HG02943 (cell line): ENCODE measurements around the gene GDPGP1.

ENCODE experiments used
- ATAC-seq: cut with Tn5 transposase; IDR thresholded peaks from one replicate; pipeline ENCODE4 v1.9.1; 2021; ENCODE audit warnings: mild to moderate bottlenecking, low read depth, moderate library complexity; ENCODE audit not compliant: unreplicated experiment

GDPGP1 gene

DNA sequence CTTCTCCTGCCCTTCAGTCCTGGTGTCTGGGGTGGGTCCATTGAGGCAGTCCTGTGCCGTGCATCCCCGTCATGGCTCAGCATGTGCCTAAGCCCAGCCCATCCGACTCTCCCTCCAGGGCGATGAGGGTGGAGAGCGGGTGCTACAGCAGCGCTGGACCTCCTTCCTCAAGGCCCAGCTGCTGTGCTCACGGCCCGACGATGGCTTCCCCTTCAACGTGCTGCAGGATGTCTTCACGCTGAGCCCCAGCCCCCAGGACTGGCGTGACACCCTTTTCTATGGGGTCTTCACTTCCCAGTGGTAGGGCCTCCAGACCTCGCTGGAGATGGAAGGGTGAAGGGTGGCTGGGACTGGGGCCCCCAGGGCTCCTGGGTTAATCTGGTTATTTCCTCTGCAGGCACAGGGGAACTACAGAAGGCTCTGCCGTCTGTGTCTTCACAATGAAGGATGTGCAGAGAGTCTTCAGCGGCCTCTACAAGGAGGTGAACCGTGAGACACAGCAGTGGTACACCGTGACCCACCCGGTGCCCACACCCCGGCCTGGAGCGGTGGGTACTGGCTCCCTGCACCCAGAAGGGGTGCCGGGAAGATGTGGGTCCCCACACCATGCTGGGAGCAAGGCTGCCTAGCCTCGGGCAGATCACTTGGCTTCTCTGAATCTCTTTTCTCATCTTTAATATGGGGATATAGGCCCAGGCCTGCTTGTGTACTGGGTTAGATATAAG is 10.4 kb upstream of the GDPGP1 start:
- no peak for ATAC-seq

DNA sequence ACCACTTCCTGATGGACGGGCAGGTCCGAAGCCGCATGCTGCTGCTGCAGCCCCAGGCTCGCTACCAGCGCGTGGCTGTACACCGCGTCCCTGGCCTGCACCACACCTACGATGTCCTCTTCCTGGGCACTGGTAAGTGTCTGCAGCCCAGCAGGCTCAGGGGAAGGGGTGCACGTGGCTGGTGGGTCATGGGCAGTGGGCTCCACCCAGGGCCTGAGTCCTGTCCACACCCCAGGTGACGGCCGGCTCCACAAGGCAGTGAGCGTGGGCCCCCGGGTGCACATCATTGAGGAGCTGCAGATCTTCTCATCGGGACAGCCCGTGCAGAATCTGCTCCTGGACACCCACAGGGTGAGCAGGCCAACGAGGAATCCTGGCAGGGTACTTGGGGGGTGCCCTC is 9.0 kb upstream of the GDPGP1 start:
- no peak for ATAC-seq

DNA sequence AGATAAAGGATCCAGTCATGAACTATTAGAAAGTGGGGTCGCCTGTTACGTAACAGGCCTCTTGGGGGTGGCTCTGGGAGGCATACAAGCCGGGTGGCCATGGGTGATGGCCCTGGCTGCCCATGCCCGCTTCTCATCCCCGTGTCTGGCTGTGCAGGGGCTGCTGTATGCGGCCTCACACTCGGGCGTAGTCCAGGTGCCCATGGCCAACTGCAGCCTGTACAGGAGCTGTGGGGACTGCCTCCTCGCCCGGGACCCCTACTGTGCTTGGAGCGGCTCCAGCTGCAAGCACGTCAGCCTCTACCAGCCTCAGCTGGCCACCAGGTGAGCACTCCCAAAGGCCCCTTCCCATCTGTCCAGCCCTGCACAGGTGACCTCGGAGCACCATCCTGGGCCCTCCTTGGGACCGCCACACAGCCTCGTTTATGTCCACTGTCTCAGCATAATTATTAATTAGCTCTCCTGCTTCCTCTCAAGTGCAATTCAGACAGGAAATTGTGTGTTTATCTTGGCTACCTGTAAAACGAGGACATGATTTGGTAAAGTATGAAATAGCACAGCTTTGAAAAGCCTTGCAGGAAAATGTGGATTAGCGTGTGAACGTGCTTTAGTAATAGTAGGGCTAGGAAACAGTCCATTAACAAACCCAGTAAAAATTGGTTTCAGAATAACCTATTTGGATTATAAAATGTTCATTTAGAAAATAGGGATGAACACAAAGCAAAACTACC is 8.3 kb upstream of the GDPGP1 start:
- ATAC-seq = no peak

DNA sequence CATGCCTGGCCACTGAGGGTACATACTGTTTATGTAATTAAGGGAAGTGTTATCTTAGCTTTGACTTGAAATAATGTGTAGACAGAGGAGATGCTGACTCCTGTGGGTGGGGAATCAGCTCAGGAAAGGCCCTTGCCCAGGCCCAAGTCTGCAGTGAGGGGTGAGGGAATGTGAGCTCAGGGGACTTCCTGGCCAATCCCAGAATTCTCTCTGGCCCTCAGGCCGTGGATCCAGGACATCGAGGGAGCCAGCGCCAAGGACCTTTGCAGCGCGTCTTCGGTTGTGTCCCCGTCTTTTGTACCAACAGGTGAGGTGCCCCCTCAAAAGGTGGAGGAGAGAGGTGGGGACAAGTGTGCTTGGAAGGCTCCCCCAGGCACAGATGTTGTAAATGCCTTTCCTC is 6.7 kb upstream of the GDPGP1 start:
- no peak for ATAC-seq

DNA sequence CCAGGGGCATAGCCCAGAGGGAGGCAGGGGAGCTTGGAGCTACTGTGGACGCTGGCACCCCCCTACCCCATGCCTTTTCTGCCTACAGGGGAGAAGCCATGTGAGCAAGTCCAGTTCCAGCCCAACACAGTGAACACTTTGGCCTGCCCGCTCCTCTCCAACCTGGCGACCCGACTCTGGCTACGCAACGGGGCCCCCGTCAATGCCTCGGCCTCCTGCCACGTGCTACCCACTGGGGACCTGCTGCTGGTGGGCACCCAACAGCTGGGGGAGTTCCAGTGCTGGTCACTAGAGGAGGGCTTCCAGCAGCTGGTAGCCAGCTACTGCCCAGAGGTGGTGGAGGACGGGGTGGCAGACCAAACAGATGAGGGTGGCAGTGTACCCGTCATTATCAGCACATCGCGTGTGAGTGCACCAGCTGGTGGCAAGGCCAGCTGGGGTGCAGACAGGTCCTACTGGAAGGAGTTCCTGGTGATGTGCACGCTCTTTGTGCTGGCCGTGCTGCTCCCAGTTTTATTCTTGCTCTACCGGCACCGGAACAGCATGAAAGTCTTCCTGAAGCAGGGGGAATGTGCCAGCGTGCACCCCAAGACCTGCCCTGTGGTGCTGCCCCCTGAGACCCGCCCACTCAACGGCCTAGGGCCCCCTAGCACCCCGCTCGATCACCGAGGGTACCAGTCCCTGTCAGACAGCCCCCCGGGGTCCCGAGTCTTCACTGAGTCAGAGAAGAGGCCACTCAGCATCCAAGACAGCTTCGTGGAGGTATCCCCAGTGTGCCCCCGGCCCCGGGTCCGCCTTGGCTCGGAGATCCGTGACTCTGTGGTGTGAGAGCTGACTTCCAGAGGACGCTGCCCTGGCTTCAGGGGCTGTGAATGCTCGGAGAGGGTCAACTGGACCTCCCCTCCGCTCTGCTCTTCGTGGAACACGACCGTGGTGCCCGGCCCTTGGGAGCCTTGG is 5.9 kb upstream of the GDPGP1 start:
- ATAC-seq = no peak

DNA sequence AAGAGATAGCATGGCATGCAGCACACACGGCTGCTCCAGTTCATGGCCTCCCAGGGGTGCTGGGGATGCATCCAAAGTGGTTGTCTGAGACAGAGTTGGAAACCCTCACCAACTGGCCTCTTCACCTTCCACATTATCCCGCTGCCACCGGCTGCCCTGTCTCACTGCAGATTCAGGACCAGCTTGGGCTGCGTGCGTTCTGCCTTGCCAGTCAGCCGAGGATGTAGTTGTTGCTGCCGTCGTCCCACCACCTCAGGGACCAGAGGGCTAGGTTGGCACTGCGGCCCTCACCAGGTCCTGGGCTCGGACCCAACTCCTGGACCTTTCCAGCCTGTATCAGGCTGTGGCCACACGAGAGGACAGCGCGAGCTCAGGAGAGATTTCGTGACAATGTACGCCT is 5.0 kb upstream of the GDPGP1 start:
- ATAC-seq = no peak

DNA sequence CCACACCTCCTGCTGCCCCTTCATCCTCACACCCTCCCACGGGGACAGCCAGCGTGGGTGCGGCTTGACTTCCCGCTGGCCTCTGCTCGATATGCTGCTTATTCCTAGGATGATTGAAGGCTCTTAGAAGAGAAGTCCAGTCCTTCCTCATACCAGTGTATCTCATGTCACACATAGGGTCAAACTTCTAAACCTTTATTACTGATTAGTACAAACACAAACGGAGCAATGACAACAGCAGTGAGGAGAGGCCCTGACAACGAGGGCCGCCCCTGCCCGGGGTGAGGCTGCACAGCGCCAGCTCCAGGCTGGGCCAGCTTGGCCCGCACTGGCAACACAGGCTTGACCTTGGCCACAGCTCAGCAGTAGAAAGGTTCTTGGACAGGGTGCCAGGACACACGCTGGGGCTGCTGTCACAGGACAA is 3.9 kb upstream of the GDPGP1 start:
- ATAC-seq = no peak

DNA sequence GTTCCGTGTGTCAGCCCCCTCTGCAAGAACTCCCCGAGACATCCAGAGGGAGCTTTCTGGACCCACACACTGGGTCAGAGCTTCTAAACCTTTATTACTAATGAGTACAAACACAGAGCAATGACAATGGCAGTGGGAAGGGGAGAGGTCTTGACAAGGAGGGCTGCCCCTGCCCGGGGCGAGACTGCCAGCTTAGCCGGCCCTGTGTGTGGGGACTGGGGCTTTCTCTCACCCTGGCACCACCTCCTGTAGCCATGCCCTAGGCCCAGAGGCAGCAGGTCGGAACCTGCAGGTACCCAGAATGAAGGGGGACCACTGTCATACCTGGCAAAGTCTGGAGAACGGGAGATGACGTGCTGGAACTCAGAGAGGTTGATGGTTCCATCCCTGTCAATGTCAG is 3.4 kb upstream of the GDPGP1 start:
- no peak for ATAC-seq

DNA sequence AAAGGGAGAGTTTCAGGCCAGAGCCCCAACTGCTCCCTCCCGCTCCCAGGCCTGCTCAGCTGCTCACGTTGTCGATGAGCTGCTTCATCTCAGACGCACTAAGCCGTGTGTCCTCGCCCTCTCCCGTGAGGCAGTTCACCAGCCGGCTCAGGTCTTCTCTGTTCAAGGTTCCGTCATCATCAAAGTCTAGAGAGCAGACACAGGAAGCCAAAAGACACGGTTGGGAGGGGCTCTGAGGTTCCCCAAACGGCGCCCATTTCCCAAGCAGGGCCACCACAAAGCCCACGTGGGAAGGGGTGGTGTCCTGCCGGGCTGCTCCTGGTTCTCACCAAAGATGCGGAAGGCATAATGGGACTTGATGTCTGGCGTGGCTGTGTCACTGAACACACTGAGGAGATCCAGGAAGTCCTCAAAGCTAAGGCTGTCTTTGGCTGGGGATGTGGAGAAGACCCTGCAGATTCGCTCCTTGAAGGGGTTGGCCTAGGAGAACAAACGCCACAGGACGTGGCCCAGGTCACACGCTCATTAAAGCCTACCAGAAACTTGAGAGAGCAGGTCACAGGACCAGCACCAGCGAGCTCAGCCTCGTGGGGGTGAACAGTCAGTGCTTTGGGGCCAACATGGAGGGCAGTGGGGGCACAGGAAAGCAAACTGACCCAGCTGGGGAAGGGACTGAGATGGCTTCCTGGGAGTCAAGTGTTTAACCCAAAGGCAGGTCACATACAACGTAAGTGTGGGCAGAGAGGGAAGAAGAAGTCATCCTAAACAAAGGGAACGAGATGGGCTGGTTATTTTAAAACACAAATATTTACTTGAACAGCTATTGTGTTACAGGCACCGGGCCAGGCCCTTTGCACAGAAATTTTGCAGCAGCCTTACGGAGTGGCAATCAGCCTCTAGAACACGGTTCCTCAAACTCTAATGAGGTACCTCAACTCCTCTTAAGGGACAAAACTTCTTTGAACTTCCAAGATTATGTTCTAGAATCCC is 2.7 kb upstream of the GDPGP1 start:
- ATAC-seq = no peak

DNA sequence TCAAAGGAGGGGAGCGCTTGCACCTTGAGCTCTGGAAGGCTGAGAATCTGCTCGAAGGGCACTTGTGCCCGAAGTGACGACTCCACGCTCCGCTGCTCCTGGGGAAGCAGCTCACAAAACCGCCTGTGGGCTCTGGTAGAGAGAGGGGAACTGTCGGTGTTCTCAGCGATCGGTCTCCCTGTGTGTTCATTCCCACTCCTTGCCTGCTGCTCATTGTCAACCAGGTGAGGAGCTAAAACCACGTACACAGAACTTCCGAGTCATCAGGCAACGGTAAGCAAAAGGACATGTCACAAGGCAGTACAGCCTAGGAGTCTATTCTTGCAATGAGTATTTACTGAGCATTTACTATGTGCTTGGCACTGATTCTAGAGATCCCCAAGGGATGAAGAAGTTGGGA is 1.8 kb upstream of the GDPGP1 start:
- ATAC-seq = no peak

DNA sequence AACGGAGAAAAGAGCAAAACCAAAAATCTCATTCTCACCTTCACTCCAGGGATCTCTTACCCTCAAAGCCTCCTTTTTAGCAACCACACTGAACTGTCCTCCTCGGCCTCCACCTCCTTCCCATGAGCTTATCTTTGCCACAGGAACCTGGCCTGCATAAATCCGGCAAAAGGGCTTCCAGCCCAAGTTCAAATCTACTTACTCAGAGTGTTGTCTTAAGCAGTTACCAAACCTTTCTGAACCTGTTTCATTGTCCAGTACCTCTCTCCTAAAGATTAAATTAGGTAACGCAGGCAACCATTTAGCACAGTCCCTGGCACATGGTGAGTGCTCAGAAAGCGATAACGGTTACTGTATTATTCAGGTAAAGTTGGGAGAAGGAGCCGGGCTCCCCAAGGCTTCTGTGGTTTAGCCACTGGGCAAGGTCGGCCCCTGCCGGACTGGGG is 1.0 kb upstream of the GDPGP1 start:
- no peak for ATAC-seq

DNA sequence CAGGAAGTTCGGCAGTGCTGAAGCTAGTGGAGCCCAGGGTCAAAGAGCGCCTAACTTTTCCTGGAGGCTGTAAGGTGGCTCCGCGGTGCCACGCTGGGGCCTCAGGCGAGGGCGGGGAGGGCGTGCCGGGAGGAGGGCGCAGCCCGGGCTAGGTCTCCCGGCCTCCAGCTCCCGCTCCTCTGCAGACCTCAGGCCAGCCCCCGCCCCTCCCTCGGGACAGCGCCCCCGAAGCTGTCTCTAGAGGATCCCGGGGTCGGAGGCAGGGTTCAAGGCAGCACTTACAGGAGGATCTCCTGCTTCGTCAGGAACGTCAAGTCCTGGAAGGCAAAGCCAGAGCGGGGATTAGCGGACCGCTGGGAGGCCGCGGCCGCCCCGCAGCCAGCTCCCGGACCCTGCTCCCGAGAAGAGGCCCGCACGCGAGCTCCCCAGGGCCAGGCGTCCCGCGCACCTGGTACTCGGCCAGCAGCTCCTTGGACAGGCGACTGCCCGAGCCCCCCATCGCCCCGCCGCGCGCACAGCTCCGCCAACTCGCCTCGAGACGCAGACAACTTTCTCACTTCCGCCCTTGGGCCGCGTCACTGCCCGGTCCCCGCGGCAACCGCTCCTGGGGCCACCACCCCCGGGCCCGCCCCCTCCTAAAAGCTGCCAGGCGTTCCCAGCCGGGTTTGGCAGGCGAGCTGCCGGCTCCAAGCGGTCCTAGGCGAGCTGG is 468 bp upstream of the GDPGP1 start, which contains the start of gene CIB1:
CIB1 (minus strand) TSS at position 555 of the 709 bp plus-strand sequence; CDS start at position 499, 56 bp downstream.
- peak; percentile 71 for ATAC-seq

DNA sequence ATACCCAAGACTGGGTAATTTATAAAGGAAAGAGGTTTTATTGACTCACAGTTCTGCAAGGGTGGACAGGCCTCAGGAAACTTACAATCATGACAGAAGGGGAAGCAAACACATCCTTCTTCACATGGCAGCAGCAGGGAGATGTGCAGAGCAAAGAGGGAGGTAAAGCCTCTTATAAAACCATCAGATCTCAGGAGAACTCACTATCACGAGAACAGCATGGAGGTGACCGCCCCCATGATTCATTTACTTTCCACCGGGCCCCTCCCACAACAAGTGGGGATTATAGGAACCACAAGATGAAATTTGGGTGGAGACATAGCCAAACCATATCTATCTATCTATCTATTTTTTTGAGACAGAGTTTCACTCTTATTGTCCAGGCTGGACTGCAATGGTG is 5.4 kb downstream of the GDPGP1 start:
- no peak for ATAC-seq

DNA sequence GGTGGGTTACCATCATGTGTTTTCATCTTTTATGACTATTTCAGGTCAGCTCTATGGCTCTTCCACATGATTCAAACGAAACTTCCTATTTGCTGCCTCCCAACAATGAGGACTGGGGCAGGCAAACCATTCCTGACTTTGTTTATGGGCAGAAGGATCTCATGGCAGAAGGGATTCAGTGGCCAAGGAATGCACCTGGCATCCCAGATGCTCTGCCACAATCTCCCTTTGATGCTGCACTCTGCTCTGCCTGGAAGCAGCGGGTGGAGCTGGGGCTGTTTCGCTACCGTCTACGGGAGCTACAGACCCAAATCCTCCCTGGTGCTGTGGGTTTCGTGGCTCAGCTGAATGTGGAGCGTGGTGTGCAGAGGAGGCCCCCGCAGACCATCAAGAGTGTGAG is 6.8 kb downstream of the GDPGP1 start:
- ATAC-seq = no peak

DNA sequence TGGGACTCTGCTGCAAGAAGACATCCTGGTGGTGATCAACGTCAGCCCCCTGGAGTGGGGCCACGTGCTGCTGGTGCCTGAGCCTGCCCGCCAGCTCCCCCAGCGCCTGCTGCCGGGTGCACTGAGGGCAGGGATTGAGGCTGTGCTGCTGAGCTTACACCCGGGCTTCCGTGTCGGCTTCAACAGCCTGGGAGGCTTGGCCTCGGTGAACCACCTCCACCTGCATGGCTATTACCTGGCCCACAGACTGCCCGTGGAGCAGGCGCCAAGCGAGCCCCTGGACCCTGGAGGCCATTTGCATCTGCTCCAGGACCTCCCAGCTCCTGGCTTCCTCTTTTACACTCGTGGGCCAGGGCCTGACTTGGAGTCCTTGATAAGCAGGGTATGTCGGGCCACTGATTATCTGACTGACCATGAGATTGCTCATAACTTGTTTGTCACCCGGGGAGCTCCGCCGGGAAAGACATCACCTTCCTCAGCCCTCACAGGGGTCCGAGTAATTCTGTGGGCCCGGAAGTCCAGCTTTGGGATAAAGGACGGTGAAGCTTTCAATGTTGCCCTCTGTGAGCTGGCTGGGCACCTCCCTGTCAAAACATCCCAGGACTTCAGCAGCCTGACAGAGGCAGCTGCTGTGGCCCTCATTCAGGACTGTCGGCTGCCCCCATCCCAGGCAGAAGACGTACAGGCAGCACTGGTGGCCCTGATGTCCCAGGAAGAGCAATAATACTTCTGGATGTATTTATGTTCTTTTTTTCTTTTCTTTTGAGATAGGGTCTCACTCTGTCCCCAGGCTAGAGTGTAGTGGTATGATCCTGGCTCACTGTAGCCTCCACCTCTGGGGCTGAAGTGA is 7.6 kb downstream of the GDPGP1 start:
- ATAC-seq = no peak

DNA sequence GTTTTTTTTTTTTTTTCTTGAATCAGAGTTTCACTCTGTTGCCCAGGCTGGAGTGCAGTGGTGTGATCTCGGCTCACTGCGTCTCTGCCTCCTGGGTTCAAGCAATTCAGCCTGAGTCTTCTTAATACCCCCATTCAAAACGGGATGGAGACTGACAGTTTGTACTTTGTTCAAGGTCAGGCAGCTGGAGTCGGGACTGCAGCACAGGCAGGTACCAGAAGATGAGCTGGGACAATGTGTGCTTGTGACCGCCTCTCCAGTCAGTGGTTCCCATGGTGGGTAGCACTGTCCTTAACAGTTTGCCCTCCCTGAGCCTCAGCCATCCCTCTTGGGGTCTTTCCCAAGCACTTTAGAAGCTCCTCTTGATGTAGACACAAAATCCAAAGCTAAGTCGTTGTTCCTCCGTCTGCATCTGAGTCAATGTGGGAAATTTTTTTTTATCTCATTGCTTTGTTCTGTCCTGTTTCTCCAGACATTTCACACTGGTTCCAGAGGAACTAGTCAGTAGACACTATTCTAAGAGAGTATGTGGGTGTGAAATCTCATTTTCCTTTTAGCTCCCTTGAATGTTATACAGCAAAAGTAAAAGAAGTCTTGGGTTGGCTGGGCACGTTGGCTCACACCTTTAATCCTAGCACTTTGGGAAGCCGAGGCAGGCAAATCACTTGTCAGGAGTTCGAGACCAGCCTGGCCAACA is 10.1 kb downstream of the GDPGP1 start:
- ATAC-seq = no peak

DNA sequence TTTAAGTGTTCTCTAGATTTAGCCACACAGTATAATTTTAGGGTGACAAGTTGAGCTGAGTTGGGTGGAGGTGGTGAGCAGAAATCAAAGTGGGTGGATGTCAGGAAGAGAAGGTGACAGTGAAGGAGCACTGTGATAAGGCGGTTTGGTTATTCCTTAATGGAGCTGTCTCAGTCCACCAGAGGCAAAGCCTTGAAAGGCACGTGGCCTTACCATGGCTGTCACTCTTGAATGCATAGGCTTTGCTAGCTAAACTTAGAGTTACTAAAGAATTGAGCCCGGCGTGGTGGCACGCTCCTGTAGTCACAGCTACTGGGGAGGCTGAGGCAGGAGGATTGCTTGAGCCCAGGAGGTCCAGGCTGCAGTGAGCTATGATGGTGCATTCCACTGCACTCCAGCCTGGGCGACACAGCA is 14.8 kb downstream of the GDPGP1 start:
- ATAC-seq = no peak
